Pancreas (tissue), 10 donors: ENCODE data around the gene SEPTIN10. TPM values are rescaled to one million over a fixed set of nuclear protein-coding genes. Genes with fewer than 3 reads are reported as not detected.
"Not testable (repeated sequence)": the region's sequence is repeated elsewhere in the genome, so short reads cannot be mapped to it uniquely, and the experiment has no call there.

Source experiments
- ATAC-seq, 4 donors: fragments of 200-7000 bp; cut with Tn5 transposase; one replicate each; pipeline versions ENCODE4 v1.8.0 to v1.9.1; 2020; ENCODE audit warnings: mild to moderate bottlenecking in 4 of 4, moderate library complexity in 4 of 4
- DNase-seq, 6 donors: peaks; one replicate each; pipeline ENCODE4 v3.0.0-alpha.2; 2020
- FAIRE-seq: peaks from 2 replicates; lab custom pipeline; 2012; peaks lifted over from hg19 to GRCh38; lab: Jason Lieb, UNC
- H3K27ac ChIP-seq, 4 donors: fragments of 200-600 bp; sonication (generic); 1 replicate in 3 of 4; 2 replicates in 1 of 4; pipeline versions ENCODE4 v1.5.0 to v1.8.0; 2020
- H3K27me3 ChIP-seq, 4 donors: fragments of 200-600 bp; one replicate each; pipeline ENCODE4 v1.8.0; 2021
- H3K36me3 ChIP-seq, 3 donors: fragments of 200-600 bp; sonication (generic) in 1 of 3; one replicate each; pipeline versions ENCODE4 v1.5.0 to v1.8.0; 2020 to 2021
- H3K4me1 ChIP-seq, 3 donors: fragments of 200-600 bp; one replicate each; pipeline ENCODE4 v1.8.0; 2021
- H3K4me3 ChIP-seq, 4 donors: fragments of 200-600 bp; sonication (generic) in 2 of 4; one replicate each; pipeline versions ENCODE4 v1.5.0 to v1.8.0; 2020 to 2021
- H3K9me3 ChIP-seq, 4 donors: fragments of 200-600 bp; one replicate each; pipeline ENCODE4 v1.8.0; 2021
- CTCF ChIP-seq, 4 donors: fragments of 200-600 bp; sonication (generic) in 3 of 4; IDR thresholded peaks; one replicate each; pipeline versions ENCODE4 v1.5.0 to v1.8.0; 2021; ENCODE audit warnings: antibody characterized with exemption in 4 of 4
- WGBS, 2 donors: extraction: QIAGEN DNeasy Blood & Tissue Kit; methylation state at CpG; one replicate each; pipeline ENCODE4 v1.1.7; 2013; 5-methylcytosine and 5-hydroxymethylcytosine counted together
- intact Hi-C, 3 donors: fragments of 100-400 bp; cut with DNase I; formaldehyde crosslinking; loops; one replicate each; pipeline versions ENCODE4 v1.11.1 to v1.14.2; 2022
- polyA plus RNA-seq, 2 donors: library from polyadenylated mRNA; stranded (reverse); fragments of 200-250 nt; gene quantifications; one replicate each; pipeline ENCODE4 v1.2.3, GENCODE V29; 2013
- total RNA-seq, 6 donors: library from RNA; stranded (reverse); fragmentation: NEBNext Ultra II Directional in 4 of 6; extraction: Animal tissue kit (Norgen Biotek cat#: 25700) in 4 of 6; gene quantifications; one replicate each; pipeline versions ENCODE4 v1.2.1 to v1.2.4, GENCODE V29; 2021 to 2023
- donor health status: healthy with polysubstance abuse.
- donor health status: DM: no; HTN: no; CAD: no; lungs with moderate emphysema.
- donor health status: DM: no; HTN: no; CAD: no.
- donor health status: control.
- donor health status: control.
- donor health status: Bipolar disorder and iron deficiency.
- donor health status: DM: yes; HTN: yes; CAD: no.
- donor health status: DM: no; HTN: no; CAD: no.
- donor health status: DM: no; HTN: no; CAD: no.
- donor health status: DM: yes; HTN: yes; CAD: no.

Gene SEPTIN10
- total and polyA plus RNA-seq, 8 donors = 7.9 to 27.1 (median 16.2) TPM

- WGBS, 2 donors = 90 to 91% methylated on average over 6 of the region's 6 CpGs
- Histone ChIP-seq H3K4me1 (no peaks in the 10 kb centered on the region), H3K36me3 (peaks cover 0 to 11% (median 0%) of the 10 kb centered on the region in 3 donors), H3K9me3 (no peaks in the 10 kb centered on the region), H3K4me3 (no peak overlapping the region), H3K27me3 (no peaks in the 10 kb centered on the region), H3K27ac (no peak overlapping the region)
- ATAC-seq (no peak), FAIRE-seq (no peak), DNase-seq (no peak)
- intact Hi-C loops = no loop called here
- no peak for TF ChIP-seq CTCF (IDR thresholded peaks at IDR 0.05)
Measured at GRCh38 chr2:109582928-109583895, 30.6 kb downstream of the SEPTIN10 start.

- DNase-seq, H3K9me3 ChIP-seq, FAIRE-seq, H3K27ac ChIP-seq, intact Hi-C loops, H3K4me3 ChIP-seq, H3K4me1 ChIP-seq, H3K36me3 ChIP-seq, ATAC-seq, H3K27me3 ChIP-seq: not testable (repeated sequence)
- 92 to 95% methylated on average over 7 of the region's 7 CpGs for WGBS, 2 donors
Measured at GRCh38 chr2:109577630-109578029, 36.1 kb downstream of the SEPTIN10 start.

GRCh38 chr2:109575373-109575772 is 38.4 kb downstream of the SEPTIN10 start:
- intact Hi-C loops = no loop called here
- TF ChIP-seq CTCF (IDR thresholded peaks at IDR 0.05) = no peak
- Histone ChIP-seq H3K9me3 (no peaks in the 10 kb centered on the region), H3K4me3 (no peak overlapping the region), H3K27ac (no peak overlapping the region), H3K27me3 (no peaks in the 10 kb centered on the region), H3K4me1 (no peaks in the 10 kb centered on the region), H3K36me3 (no peaks in the 10 kb centered on the region)
- FAIRE-seq (no peak), ATAC-seq (no peak), DNase-seq (no peak)
- WGBS, 2 donors = 17 to 20% methylated on average over 1 of the region's 1 CpG

- no peak for FAIRE-seq
- no peak overlapping the region for H3K27ac ChIP-seq
- WGBS, 2 donors = 92% methylated on average over 4 of the region's 4 CpGs
Measured at GRCh38 chr2:109563980-109564550, 49.7 kb downstream of the SEPTIN10 start.

More at GRCh38 chr2:109563980-109564550, 49.7 kb downstream of the SEPTIN10 start:
- H3K27me3 ChIP-seq = no peaks in the 10 kb centered on the region
- DNase-seq = no peak
- H3K9me3 ChIP-seq = no peaks in the 10 kb centered on the region
- no peak for TF ChIP-seq CTCF (IDR thresholded peaks at IDR 0.05)
- peaks cover 0 to 4% (median 0%) of the 10 kb centered on the region in 3 donors for H3K4me1 ChIP-seq
- no peak for ATAC-seq
- no peaks in the 10 kb centered on the region for H3K36me3 ChIP-seq
- intact Hi-C loops = no loop called here
- H3K4me3 ChIP-seq = no peak overlapping the region
